Hematopoietic multipotent progenitor cell treated with erythropoietin and hydrocortisone succinate and interleukin-3 and kit ligand, for 4 days (in vitro differentiated cells): ENCODE results near the gene TRIM66.
"Not testable (repeated sequence)": the region's sequence is repeated elsewhere in the genome, so short reads cannot be mapped to it uniquely, and the experiment has no call there.

Experiments
- DNase-seq: peaks from one replicate; pipeline ENCODE4 v3.0.0-alpha.2; 2015

Gene TRIM66

DNA sequence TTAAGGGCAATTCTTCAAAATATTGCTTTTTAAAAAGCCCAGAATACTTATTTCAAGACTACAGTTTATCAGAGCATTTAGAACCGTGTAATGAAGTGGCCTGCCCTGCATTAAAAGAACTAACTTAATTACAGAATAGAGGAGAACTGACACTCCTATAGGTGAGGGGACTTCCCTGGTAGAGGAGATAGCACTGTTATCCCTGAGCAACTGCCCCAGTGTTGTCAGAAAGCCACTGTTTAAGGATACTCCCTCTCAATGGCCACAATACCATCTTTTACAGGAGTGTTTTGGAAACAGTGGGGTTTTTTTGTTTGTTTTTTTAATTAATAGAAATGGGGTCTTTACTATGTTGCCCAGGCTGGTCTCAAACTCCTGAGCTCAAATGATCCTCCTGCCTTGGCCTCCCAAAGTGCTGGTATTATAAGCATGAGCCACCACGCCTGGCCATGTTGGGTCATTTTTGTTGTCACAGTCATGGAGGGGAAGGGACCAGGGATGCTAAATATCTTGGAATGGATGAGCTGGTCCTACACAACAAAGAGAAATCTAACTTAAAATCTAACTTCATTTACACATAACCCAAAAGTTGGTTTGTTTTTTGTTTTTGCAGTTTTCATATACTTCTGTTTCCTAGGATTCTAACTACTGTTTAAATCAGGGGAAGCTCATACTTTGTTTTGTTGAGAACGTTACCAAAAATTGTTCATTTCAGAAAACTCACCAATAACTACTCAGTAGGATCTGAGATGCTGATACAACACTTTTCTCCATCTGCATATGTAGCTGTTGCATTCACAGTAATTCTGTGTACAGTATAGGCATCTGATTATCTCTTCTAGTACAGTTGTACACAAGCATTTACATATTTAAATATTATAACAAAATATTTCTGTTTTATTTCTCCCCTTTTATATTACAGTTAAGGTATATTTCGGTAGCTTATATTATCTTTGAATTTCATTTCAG is 8.2 kb upstream of the TRIM66 start:
- DNase-seq: no peak

- no peak for DNase-seq
These were observed 7.3 kb upstream of the TRIM66 start for GRCh38 chr11:8689726-8690255.

GRCh38 chr11:8688414-8689362 is 6.2 kb upstream of the TRIM66 start:
- peak; percentile 98 for DNase-seq

GRCh38 chr11:8686325-8686724 is 3.9 kb upstream of the TRIM66 start:
- DNase-seq: no peak

DNA sequence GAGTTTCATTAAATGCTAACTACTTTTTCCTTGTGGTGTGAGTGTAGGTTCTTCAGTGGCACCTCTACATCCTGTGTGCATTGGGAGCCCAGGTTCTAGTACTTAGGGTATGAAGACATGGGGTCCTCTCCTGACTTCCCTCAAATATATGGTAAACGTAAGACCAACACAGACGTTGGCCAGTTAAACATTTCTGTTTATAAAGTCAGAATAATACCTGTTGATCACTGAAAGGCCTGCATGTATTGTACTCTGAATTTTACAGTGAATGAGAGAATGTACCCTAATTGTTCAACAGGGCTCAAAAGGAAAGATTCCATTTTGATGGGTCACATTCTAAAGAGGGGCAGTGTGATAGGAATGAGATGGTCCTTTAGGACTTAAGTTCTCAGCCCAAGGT is 3.4 kb upstream of the TRIM66 start:
- no peak for DNase-seq

- no peak for DNase-seq
These were observed 2.8 kb upstream of the TRIM66 start for GRCh38 chr11:8685306-8685705.

GRCh38 chr11:8684600-8685290 is 2.3 kb upstream of the TRIM66 start:
- DNase-seq: no peak

GRCh38 chr11:8683115-8683807 is 796 bp upstream of the TRIM66 start:
- peak; percentile 51 for DNase-seq

GRCh38 chr11:8681837-8682302 is 595 bp downstream of the TRIM66 start:
- DNase-seq: no peak

GRCh38 chr11:8679006-8679405 is 3.5 kb downstream of the TRIM66 start:
- DNase-seq: no peak

- no peak for DNase-seq
These were observed 6.0 kb downstream of the TRIM66 start for GRCh38 chr11:8676458-8676857.

- DNase-seq: no peak
These were observed 7.6 kb downstream of the TRIM66 start for GRCh38 chr11:8674859-8675258.

DNA sequence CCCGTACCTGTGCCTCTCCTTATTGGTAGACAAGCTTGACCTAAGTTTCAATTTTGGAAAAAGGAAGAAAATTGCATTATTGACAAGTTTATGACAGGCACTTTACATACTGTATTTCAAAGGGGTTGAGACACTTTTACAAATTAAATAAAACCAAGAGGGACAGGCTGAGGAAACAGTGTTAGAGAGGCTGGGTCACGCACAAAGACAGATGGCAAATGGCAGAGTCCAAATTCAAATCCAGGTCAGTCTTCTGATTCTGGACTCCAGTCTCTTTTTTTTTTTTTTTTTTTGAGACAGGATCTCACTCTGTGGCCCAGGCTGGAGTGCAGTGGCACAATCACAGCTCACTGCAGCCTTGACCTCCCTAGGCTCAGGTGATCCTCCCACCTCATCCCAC is 10.1 kb downstream of the TRIM66 start:
- no peak for DNase-seq

- no peak for DNase-seq
These were observed 10.8 kb downstream of the TRIM66 start for GRCh38 chr11:8671651-8672062.

GRCh38 chr11:8671193-8671612 is 11.3 kb downstream of the TRIM66 start:
- DNase-seq: no peak

- DNase-seq: not testable (repeated sequence)
These were observed 12.4 kb downstream of the TRIM66 start for GRCh38 chr11:8670081-8670480.

GRCh38 chr11:8665222-8665621 is 17.2 kb downstream of the TRIM66 start:
- no peak for DNase-seq

- no peak for DNase-seq
These were observed 21.3 kb downstream of the TRIM66 start for GRCh38 chr11:8661001-8661795.

DNA sequence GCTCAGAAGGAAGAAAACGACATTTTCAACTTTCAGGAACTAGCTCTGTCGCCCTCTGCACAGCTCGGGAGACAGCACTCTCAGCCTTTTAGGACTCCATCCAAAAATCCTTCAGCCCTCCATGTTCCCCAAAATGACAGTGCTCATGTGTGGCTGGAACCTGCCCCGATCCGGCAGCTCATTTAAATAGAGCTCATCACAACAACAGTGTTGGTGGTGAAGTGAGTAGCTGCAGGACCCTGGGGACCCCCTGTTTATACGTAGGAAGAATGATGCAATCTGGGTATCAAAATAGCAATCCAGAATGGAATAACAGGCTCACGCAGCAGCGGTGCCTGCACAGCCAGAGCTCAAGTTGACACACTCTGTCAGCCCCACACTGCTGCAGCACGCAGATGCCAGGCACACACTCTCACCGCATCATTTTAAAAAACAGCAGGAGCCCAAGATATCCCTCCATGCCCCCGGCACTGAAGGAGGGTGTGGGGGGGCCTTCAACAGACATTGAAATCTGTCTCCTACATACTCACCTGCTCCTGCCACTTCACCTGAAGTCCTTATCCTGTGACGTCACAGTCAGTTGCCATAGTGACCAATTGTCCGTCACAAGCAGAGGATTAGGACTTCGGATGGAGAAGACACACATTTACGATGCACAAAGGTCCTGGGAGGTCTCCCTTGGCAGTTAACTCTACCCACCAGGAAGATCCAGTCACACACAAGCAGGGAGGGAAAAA is 24.0 kb downstream of the TRIM66 start:
- no peak for DNase-seq

GRCh38 chr11:8656291-8656690 is 26.2 kb downstream of the TRIM66 start:
- DNase-seq: peak; percentile 5
